HepG2 (cell line): Measurements from ENCODE around the gene C18orf63. TPM values are rescaled to one million over a fixed set of nuclear protein-coding genes. Genes with fewer than 3 reads are reported as not detected.
A peak's percentile ranks its signal among the peaks of the same experiment; 100 is the strongest.

ENCODE experiments used
- AKNA ChIP-seq: sonication (generic); formaldehyde crosslinking; IDR thresholded peaks from 2 replicates; pipeline ENCODE4 v1.4.0; 2020; ENCODE audit warnings: missing genetic modification reagents, borderline replicate concordance
- GPN1 ChIP-seq: sonication (generic); formaldehyde crosslinking; IDR thresholded peaks from 2 replicates; pipeline ENCODE4 v1.5.1; 2020; ENCODE audit warnings: missing genetic modification reagents, borderline replicate concordance
- GTF2F1 ChIP-seq: fragments of 150-350 bp; IDR thresholded peaks from 2 replicates; pipeline ENCODE4 v1.6.1; 2014; ENCODE audit warnings: low read length
- HDAC2 ChIP-seq: sonication (generic); formaldehyde crosslinking; IDR thresholded peaks from 2 replicates; pipeline ENCODE4 v1.4.0; 2020; ENCODE audit warnings: missing genetic modification reagents
- MEF2D ChIP-seq: sonication (generic); formaldehyde crosslinking; IDR thresholded peaks from 2 replicates; pipeline ENCODE4 v1.5.1; 2020; ENCODE audit warnings: mild to moderate bottlenecking, missing genetic modification reagents
- POLR2AphosphoS2 ChIP-seq: IDR thresholded peaks from 2 replicates; pipeline ENCODE4 v1.6.1; 2011; ENCODE audit warnings: low read depth, low read length, improper control_type of control experiment
- SNAPC4 ChIP-seq: sonication (generic); formaldehyde crosslinking; IDR thresholded peaks from 2 replicates; pipeline ENCODE4 v1.4.0; 2020; ENCODE audit warnings: mild to moderate bottlenecking, missing genetic modification reagents
- WIZ ChIP-seq: sonication (generic); formaldehyde crosslinking; IDR thresholded peaks from 2 replicates; pipeline ENCODE4 v1.5.1; 2020; ENCODE audit warnings: mild to moderate bottlenecking, missing genetic modification reagents
- XRCC5 ChIP-seq: fragments of 200-400 bp; formaldehyde crosslinking; optimal IDR thresholded peaks from 2 replicates; pipeline ENCODE3; 2017; ENCODE audit warnings: mild to moderate bottlenecking, low read length
- ZNF550 ChIP-seq: sonication (generic); formaldehyde crosslinking; IDR thresholded peaks from 2 replicates; pipeline ENCODE4 v1.4.0; 2020; ENCODE audit warnings: mild to moderate bottlenecking, missing genetic modification reagents, borderline replicate concordance
- ZNF616 ChIP-seq: sonication (generic); formaldehyde crosslinking; IDR thresholded peaks from 2 replicates; pipeline ENCODE4 v1.5.0; 2020; ENCODE audit warnings: low read depth, mild to moderate bottlenecking, missing genetic modification reagents
- ZNF644 ChIP-seq: IDR thresholded peaks from 2 replicates; pipeline ENCODE4 v1.6.1; 2016; ENCODE audit warnings: low read depth
- ZNF749 ChIP-seq: sonication (generic); formaldehyde crosslinking; IDR thresholded peaks from 2 replicates; pipeline ENCODE4 v1.8.0; 2022; ENCODE audit warnings: mild to moderate bottlenecking, missing genetic modification reagents, moderate library complexity, borderline replicate concordance
- ZNF784 ChIP-seq: sonication (generic); formaldehyde crosslinking; IDR thresholded peaks from 2 replicates; pipeline ENCODE4 v1.5.1; 2020; ENCODE audit warnings: missing genetic modification reagents, mild to moderate bottlenecking, borderline replicate concordance
- polyA plus RNA-seq, 8 experiments: library from polyadenylated mRNA; depleted of rRNA in 3 of 8; stranded (reverse) in 7 of 8; unstranded in 1 of 8; fragments of >200 nt; fragmentation: Illumina TruSeq in 4 of 8; extraction: Trizol in 4 of 8; gene quantifications; 2 replicates each; pipeline versions ENCODE4 v1.2.1 to v1.2.3, GENCODE V29; 2011 to 2016; ENCODE audit warnings: low read depth in 4 of 8, missing spikeins in 1 of 8, mixed read lengths in 1 of 8; ENCODE audit not compliant: insufficient read depth in 1 of 8
- total RNA-seq, 5 experiments: library from RNA; depleted of rRNA; stranded (reverse); fragments of >200 nt; fragmentation: Illumina TruSeq; extraction: Trizol; gene quantifications; 2 replicates each; pipeline ENCODE4 v1.2.3, GENCODE V29; 2016; ENCODE audit warnings: low read depth in 1 of 5
- TF ChIP-seq, protein P1 (sequence below), 2 experiments: sonication (generic) in 1 of 2; formaldehyde crosslinking in 1 of 2; IDR thresholded peaks; 2 replicates each; pipeline versions ENCODE4 v1.5.1 to v1.6.1; 2011 to 2020; ENCODE audit warnings: borderline replicate concordance in 1 of 2, low read depth in 1 of 2, low read length in 1 of 2, mild to moderate bottlenecking in 1 of 2, missing genetic modification reagents in 1 of 2, moderate library complexity in 1 of 2

C18orf63 gene
- total and polyA plus RNA-seq, 2 of the 13 experiments (the other 11 are each of a cell fraction or from before 2014, with no cell fraction given), result 0.01 TPM; not detected in 1

DNA sequence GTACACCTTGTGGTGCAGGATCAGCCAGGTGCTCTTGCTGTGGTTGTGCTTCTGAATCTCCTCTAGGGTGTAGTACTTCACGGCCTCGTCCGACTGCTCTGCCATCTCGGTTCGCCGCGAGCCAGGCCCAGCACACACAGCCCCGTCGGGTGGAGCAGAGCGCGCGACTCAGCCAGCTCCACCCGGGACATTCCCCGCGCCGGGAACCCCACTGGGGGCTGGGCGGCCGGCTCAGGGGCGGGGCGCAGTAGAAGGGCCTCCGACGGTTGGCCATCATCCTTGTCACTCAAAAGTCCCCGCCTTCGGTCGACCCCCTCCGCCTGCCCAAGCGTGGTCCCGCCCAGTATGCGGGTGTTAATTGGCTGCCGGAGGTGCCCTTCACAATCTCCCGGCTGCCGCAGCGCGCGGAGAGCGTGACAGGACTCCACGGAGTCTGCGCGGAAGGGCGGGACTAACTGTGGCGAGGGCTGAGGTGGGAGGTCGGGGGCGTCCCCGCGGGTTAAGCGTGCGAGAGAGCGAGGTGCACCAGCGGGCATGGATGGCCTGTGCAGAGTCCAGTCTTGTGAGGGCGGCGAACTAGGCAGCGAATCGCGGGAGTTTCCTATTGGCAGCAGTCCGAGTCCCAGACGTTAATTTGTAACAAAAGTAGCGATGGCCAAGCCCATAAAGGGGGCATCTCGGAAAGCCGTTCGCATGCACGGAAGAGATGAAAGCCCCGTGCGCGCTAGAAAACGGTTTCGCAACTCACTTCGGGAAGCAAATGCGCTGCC, 23.7 kb upstream of the C18orf63 start, which contains the start of gene CYB5A (continued):
- TF ChIP-seq SNAPC4 (CRISPR knock-in tag), result no peak; the same call in 1 of the 2 replicates
- TF ChIP-seq POLR2AphosphoS2, result no peak
- no peak for TF ChIP-seq ZNF616 (CRISPR knock-in tag)
- peak; percentile 59 for TF ChIP-seq XRCC5
- TF ChIP-seq MEF2D, result peak; percentile 69; the same call in 1 of the 2 replicates
- no peak for TF ChIP-seq AKNA (CRISPR knock-in tag)
- TF ChIP-seq GPN1 (CRISPR knock-in tag), result no peak
- no peak for TF ChIP-seq GTF2F1
- peak; percentile 86; the same call in 1 of the 2 replicates for TF ChIP-seq WIZ
- TF ChIP-seq ZNF550, result no peak
- TF ChIP-seq ZNF749 (CRISPR knock-in tag), result no peak
- TF ChIP-seq, protein P1, sequence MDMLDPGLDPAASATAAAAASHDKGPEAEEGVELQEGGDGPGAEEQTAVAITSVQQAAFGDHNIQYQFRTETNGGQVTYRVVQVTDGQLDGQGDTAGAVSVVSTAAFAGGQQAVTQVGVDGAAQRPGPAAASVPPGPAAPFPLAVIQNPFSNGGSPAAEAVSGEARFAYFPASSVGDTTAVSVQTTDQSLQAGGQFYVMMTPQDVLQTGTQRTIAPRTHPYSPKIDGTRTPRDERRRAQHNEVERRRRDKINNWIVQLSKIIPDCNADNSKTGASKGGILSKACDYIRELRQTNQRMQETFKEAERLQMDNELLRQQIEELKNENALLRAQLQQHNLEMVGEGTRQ (IDR thresholded peaks at IDR 0.05; ENCODE audit: low read depth, low read length), result no peak
- TF ChIP-seq, protein P1 (CRISPR knock-in tag; IDR thresholded peaks at IDR 0.05; ENCODE audit: borderline replicate concordance), result peak; percentile 2; the same call in 1 of the 2 replicates
- TF ChIP-seq ZNF644 (CRISPR knock-in tag), result peak; percentile 3; the same call in 1 of the 2 replicates
- 0 out of 2 replicates have a peak, but pooled peaks have one; percentile 58 for TF ChIP-seq ZNF784
- no peak; the same call in none of the 2 replicates for TF ChIP-seq HDAC2 (CRISPR knock-in tag)
